NCI-H226 (cell line): ENCODE data around the gene ZNF620.
A peak's percentile ranks its signal among the peaks of the same experiment; 100 is the strongest.
"Not testable (repeated sequence)": the region's sequence is repeated elsewhere in the genome, so short reads cannot be mapped to it uniquely, and the experiment has no call there.

ENCODE experiments used
- DNase-seq: peaks from one replicate; pipeline ENCODE4 v3.0.0-alpha.2; 2015

ZNF620 gene

DNA sequence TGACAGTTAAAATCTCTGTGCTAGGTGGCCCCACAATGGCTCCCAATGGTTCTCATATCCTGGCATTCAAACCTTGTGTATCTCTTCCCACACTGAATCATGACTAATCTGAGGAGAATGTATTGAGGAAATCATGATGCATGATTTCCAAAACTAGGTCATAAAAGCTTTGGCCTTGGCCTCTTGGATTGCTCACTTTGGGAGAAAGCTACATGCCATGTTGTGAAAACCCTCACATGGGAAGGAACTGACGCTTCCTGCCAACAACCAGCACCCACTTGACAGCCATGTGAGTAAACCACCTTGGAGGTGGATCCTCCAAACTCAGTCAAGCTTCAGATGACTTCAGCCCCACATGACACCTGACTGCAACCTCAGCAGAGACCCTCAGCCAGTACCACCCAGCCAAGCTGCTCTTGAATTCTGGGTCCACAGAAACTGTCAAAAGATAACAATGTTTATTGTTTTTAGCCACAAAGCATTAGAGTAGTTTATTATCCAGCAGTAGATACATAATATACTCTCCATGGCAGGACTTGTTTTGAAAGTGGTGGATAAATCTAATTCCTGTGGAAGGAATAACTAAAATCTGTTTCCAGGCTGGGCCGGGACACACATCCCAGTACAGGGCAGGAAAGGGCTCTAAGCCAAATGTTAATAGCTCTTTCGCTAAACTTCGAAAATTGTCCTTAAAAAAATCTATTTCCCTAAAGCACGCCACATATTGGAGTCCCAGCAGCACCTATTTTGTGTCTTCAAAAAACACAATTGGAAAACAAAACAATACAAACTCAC lies 1.0 kb upstream of the ZNF620 start:
- DNase-seq: peak; percentile 98

GRCh38 chr3:40511031-40511718 lies 5.3 kb downstream of the ZNF620 start:
- no peak for DNase-seq

DNA sequence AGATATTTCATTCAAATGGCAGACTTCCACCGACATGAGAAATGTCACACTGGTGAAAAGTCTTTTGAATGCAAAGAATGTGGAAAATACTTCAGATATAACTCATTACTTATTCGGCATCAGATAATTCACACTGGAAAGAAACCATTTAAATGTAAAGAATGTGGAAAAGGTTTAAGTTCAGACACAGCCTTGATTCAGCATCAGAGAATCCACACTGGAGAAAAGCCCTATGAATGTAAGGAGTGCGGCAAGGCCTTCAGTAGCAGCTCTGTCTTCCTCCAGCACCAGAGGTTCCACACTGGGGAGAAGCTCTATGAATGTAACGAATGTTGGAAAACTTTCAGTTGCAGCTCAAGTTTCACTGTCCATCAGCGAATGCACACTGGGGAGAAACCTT lies 10.4 kb downstream of the ZNF620 start:
- DNase-seq: no peak

DNA sequence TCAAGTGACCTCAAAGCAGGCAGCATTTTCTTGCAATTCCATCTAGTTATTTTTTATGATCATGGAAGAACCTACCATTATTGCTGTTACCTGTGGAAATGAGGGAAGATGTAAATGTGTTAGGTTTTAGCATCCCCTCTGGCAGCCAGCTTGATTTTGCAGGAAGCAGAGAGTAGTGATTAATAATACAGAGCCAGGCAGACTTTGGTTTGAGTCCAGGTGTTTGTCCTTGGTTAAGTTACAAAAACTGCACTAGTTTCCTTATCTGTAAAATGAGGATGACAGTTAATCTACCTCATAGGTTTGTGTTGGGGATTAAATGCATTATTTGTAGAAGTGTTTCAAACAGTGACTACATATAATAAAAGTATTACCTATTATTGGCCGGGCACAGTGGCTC lies 12.2 kb downstream of the ZNF620 start:
- DNase-seq: no peak

- no peak for DNase-seq
These were observed 13.0 kb downstream of the ZNF620 start for GRCh38 chr3:40518848-40519247.

GRCh38 chr3:40521254-40521653 lies 15.4 kb downstream of the ZNF620 start:
- no peak for DNase-seq

- DNase-seq: no peak
These were observed 17.9 kb downstream of the ZNF620 start for GRCh38 chr3:40523781-40524180.

DNA sequence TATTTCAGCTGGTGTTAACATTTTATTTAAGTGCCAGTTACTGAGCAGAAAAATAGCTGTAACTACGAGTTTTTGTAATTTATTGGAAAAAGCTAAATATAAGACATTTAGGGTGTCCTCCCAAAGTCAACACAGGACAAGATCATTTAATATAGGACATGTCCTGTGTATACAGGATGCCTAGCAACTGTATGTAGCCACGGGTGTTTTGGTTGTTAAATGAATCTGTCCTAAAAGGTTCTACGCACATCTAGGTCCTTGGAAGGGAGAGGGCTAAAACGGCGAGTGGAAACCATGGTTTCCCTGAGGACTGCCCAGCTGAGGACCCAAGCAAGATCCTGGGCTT lies 18.4 kb downstream of the ZNF620 start:
- no peak for DNase-seq

GRCh38 chr3:40524568-40525285 lies 18.9 kb downstream of the ZNF620 start, which contains the start of gene ZNF621:
Gene ZNF621, plus strand, starts transcription at chr3:40524960. Its CDS starts 881 bp downstream, at chr3:40525841.
- DNase-seq: peak; percentile 78

DNA sequence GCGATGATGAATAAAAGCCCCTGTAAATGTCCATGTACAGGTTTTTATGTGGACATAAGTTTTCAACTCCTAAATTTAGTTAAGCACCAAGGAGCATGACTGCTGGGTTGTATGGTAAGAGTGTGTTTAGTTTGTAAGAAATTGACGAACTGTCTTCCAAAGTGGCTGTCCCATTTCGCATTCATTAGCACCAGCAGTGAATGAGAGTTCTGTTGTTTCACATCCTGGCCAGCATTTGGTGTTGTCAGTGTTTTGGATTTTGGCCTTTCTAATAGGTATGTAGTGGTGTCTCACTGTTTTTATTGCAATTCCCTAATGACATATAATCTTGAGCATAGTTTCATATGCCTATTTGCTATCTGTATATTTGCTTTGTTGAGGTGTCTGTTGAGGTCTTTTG lies 22.6 kb downstream of the ZNF620 start:
- no peak for DNase-seq

- DNase-seq: peak; percentile 9
These were observed 26.4 kb downstream of the ZNF620 start for GRCh38 chr3:40532252-40532651.

GRCh38 chr3:40534283-40534682 lies 28.4 kb downstream of the ZNF620 start:
- no peak for DNase-seq

GRCh38 chr3:40546816-40547215 lies 41.0 kb downstream of the ZNF620 start:
- peak; percentile 55 for DNase-seq

DNA sequence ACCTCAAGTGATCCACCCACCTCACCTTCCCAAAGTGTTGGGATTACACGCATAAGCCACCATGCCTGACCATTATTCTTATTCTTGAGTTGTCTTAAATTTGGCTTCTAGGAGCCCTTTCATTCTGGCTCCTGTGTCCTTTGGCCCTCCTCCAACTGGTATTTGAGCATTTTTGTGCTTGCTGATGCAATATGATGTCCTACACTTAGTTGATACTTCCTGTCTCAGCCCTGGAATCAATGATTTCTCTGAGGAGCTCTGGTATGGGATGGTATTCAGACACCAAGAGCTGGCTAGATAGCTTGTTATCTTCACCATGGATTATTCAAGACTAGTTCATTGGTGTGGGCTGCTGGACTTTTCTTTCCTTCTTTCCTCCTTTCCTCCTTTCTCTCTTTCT lies 44.3 kb downstream of the ZNF620 start:
- no peak for DNase-seq

- DNase-seq: no peak
These were observed 51.8 kb downstream of the ZNF620 start for GRCh38 chr3:40557575-40558161.

DNA sequence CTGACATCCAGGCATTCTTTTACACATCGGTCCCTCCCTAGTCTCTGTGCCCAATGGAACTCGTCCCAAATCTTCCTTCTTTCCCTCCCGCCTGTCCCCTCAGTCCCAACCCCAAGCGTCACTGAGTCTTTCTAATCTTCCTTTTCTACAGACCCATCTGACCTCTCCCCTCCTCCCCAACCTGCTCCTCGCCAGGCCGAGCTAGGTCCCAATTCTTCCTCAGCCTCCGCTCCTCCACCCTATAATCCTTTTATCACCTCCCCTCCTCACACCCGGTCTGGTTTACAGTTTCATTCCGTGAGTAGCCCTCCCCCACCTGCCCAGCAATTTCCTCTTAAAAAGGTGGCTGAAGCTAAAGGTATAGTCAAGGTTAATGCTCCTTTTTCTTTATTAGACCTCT lies 56.6 kb downstream of the ZNF620 start:
- DNase-seq: not testable (repeated sequence)

- not testable (repeated sequence) for DNase-seq
These were observed 59.8 kb downstream of the ZNF620 start for GRCh38 chr3:40565629-40566028.

DNA sequence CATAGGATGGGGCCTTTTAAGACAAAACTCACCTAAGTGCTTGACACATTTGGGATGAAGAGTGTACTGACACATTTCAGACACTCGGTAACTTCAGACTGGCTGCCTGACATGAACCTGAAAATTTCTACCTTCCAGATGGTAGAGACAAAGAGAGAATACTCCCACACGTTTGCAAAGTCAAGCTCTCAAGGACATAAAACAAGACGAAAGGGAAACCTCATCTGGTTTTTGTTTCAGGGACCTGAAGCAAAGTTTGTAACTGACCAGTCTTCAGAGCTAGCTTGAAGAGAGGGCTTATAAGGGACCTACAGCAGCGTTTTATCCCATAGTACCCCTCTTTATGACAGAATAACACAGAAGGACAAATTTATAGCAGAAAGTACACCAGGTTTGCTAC lies 60.9 kb downstream of the ZNF620 start:
- no peak for DNase-seq
